ENCODE measurements around the gene SEZ6L.

DNA sequence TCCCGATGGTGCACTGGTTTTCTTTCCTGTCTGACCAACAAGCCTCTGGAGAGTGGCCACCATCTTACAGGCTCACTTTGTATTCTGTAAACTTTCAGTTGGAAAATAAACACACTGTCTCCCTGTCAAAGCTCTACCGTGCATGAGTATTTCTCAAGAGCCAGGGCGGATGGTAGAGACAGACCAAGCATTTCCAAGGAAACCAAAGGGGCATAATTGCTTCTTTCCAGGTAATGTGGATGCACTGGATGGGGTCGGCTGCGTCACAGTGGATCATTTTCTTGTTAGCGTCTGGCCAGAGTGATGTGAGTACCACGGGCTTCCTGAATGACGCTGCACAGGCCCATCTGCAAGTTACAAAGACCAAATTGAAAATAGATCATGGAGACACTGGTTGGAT, 5.1 kb upstream of the SEZ6L start:
- TF ChIP-seq, protein P1, sequence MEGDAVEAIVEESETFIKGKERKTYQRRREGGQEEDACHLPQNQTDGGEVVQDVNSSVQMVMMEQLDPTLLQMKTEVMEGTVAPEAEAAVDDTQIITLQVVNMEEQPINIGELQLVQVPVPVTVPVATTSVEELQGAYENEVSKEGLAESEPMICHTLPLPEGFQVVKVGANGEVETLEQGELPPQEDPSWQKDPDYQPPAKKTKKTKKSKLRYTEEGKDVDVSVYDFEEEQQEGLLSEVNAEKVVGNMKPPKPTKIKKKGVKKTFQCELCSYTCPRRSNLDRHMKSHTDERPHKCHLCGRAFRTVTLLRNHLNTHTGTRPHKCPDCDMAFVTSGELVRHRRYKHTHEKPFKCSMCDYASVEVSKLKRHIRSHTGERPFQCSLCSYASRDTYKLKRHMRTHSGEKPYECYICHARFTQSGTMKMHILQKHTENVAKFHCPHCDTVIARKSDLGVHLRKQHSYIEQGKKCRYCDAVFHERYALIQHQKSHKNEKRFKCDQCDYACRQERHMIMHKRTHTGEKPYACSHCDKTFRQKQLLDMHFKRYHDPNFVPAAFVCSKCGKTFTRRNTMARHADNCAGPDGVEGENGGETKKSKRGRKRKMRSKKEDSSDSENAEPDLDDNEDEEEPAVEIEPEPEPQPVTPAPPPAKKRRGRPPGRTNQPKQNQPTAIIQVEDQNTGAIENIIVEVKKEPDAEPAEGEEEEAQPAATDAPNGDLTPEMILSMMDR (IDR thresholded peaks at IDR 0.05 in 4 of 5, conservative IDR thresholded peaks at IDR 0.05 in 1 of 5) = no peak
- no peak for TF ChIP-seq POLR2A (IDR thresholded peaks at IDR 0.05)
